Fibroblast of lung (primary cell): ENCODE measurements around the gene NANOS3. TPM values are rescaled to one million over a fixed set of nuclear protein-coding genes. Genes with fewer than 3 reads are reported as not detected.

Source experiments
- DNase-seq, 2 donors: peaks; one replicate each; pipeline versions ENCODE4 v3.0.0 to v3.0.0-alpha.2; 2010; ENCODE audit warnings: low read depth in 2 of 2
- H2AFZ ChIP-seq: 2 replicates; pipeline ENCODE4 v1.5.1; 2012; ENCODE audit warnings: low read length, control low read depth, inconsistent platforms
- H3K27ac ChIP-seq: 2 replicates; pipeline ENCODE4 v1.5.1; 2011; ENCODE audit warnings: low read length, control low read depth; ENCODE audit not compliant: insufficient read depth
- H3K27me3 ChIP-seq: 2 replicates; pipeline ENCODE4 v1.5.1; 2011; ENCODE audit warnings: mild to moderate bottlenecking, low read length; ENCODE audit not compliant: control insufficient read depth, insufficient read depth
- H3K36me3 ChIP-seq: 2 replicates; pipeline ENCODE4 v1.5.1; 2011; ENCODE audit warnings: low read length; ENCODE audit not compliant: control insufficient read depth, insufficient read depth
- H3K4me1 ChIP-seq: 2 replicates; pipeline ENCODE4 v1.5.1; 2011; ENCODE audit warnings: low read length; ENCODE audit not compliant: control insufficient read depth, insufficient read depth; ENCODE audit errors: extremely low read depth
- H3K4me2 ChIP-seq: 2 replicates; pipeline ENCODE4 v1.5.1; 2011; ENCODE audit warnings: low read length, control low read depth; ENCODE audit not compliant: insufficient read depth; ENCODE audit errors: extremely low read depth
- H3K4me3 ChIP-seq, 4 experiments: fragments of 200-600 bp in 1 of 4; sonication (generic) in 1 of 4; replicated peaks in 1 of 4; 2 replicates each; pipeline ENCODE4 v1.5.1; 2011 to 2016; ENCODE audit warnings: low read length in 4 of 4, low read depth in 3 of 4, mild to moderate bottlenecking in 3 of 4, control low read depth in 2 of 4, inconsistent platforms in 1 of 4, mixed read lengths in 1 of 4; ENCODE audit not compliant: insufficient read depth in 1 of 4; ENCODE audit errors: control extremely low read depth in 1 of 4
- H3K79me2 ChIP-seq: 2 replicates; pipeline ENCODE4 v1.5.1; 2012; ENCODE audit warnings: mild to moderate bottlenecking, low read length, inconsistent platforms; ENCODE audit not compliant: control insufficient read depth, insufficient read depth
- H3K9ac ChIP-seq: 2 replicates; pipeline ENCODE4 v1.5.1; 2011; ENCODE audit warnings: mild to moderate bottlenecking, low read length, control low read depth; ENCODE audit not compliant: insufficient read depth
- H3K9me3 ChIP-seq: 2 replicates; pipeline ENCODE4 v1.5.1; 2012; ENCODE audit warnings: low read depth, low read length; ENCODE audit not compliant: control insufficient read depth, insufficient read depth
- H4K20me1 ChIP-seq: 2 replicates; pipeline ENCODE4 v1.5.1; 2011; ENCODE audit warnings: low read length; ENCODE audit not compliant: control insufficient read depth, insufficient read depth; ENCODE audit errors: extremely low read depth
- CTCF ChIP-seq, 2 donors: IDR thresholded peaks in 1 of 2; conservative IDR thresholded peaks in 1 of 2; 1 replicate in 1 of 2; 2 replicates in 1 of 2; pipeline ENCODE4 v1.5.1; 2011 to 2012; ENCODE audit warnings: low read length in 2 of 2, control low read depth in 1 of 2, inconsistent platforms in 1 of 2, low read depth in 1 of 2, mild to moderate bottlenecking in 1 of 2
- EZH2 ChIP-seq: IDR thresholded peaks from 2 replicates; pipeline ENCODE4 v1.5.1; 2012; ENCODE audit warnings: low read length, control low read depth, mild to moderate bottlenecking; ENCODE audit errors: missing control alignments
- polyA plus RNA-seq, 2 donors: library from polyadenylated mRNA; depleted of rRNA in 1 of 2; stranded (reverse) in 1 of 2; unstranded in 1 of 2; fragments of >200 nt; gene quantifications; 2 replicates each; pipeline ENCODE4 v1.2.1, GENCODE V29; 2011 to 2012; ENCODE audit warnings: missing spikeins in 1 of 2
- total RNA-seq: library from RNA; depleted of rRNA; stranded (reverse); fragments of >200 nt; gene quantifications from 2 replicates; pipeline ENCODE4 v1.2.1, GENCODE V29; 2014

NANOS3 gene
- total and polyA plus RNA-seq, 2 donors (not counting 1 experiment from before 2014, with no cell fraction given), result not detected

- peaks cover 11% of the 10 kb centered on the region for H3K79me2 ChIP-seq
- H2AFZ ChIP-seq, result no peak overlapping the region
- peak overlapping the region; percentile 100 for H3K27ac ChIP-seq
- no peaks in the 10 kb centered on the region for H4K20me1 ChIP-seq
- peak; percentile 93 to 94 for DNase-seq
- peak overlapping the region; percentile 90 for H3K4me2 ChIP-seq
- no peaks in the 10 kb centered on the region for H3K27me3 ChIP-seq
- TF ChIP-seq CTCF (conservative IDR thresholded peaks at IDR 0.05 in 1 of 2, IDR thresholded peaks at IDR 0.05 in 1 of 2; ENCODE audit: low read depth in 1 of 2, low read length in 2 of 2) (no peak), EZH2 (no peak)
- peaks cover 37% of the 10 kb centered on the region for H3K4me1 ChIP-seq
- H3K36me3 ChIP-seq, result no peaks in the 10 kb centered on the region
- peak overlapping the region in 3 of 4 experiments; percentile 51 to 59 (median 51) for H3K4me3 ChIP-seq
- H3K9ac ChIP-seq, result peak overlapping the region; percentile 98
- H3K9me3 ChIP-seq, result no peaks in the 10 kb centered on the region
Observed at GRCh38 chr19:13846557-13847406, 30.2 kb upstream of the NANOS3 start.

DNA sequence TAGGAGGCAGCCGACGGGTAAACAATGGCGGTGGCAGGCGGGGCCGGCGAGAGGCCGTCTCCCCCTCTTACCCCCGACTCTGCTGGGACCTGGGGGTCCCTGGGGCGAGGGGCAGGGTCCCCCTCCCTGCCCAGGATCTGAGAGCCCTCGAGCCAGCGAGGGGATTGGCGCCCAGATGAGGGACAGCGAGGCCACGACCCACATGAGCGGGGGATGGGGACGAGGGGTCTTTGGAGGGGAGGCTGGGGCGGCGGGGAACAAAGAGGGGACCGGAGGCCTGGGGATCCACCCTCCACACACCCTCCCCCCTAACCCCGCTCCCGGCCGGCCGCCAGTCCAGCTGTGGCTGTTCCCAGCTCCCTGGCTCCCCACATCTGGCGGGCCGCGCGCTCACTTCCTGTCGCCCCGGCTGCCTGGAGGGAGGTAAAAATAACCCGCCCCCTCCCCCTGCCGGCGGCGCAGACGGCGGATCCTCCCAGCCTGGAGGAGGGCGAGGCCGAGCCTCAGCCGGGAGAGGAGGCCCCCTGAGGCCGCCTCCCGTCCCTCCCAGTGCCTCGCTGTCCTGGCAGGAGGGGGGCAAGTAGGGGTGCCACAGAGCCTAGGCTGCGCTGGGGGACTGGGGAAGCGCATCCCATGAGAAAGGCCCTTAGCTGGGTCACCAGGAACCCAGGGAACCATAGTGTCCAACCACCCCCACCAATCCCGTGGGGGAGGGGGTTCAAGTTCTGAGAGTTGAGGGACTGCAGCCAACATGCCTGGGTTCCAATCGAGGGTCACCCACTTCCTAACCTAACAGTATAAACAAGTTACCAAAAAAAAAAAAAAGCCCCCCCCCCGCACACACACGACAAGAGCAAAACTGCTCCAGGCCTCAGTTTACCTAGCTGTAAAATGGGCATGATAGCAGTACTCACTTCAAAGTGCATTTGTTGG, 29.3 kb upstream of the NANOS3 start:
- H3K9ac ChIP-seq, result peak overlapping the region; percentile 98
- peak overlapping the region; percentile 19 to 59 (median 51) for H3K4me3 ChIP-seq
- no peaks in the 10 kb centered on the region for H3K36me3 ChIP-seq
- no peak for TF ChIP-seq EZH2
- no peak for TF ChIP-seq CTCF (conservative IDR thresholded peaks at IDR 0.05 in 1 of 2, IDR thresholded peaks at IDR 0.05 in 1 of 2; ENCODE audit: low read depth in 1 of 2, low read length in 2 of 2)
- H2AFZ ChIP-seq, result no peak overlapping the region
- H3K27ac ChIP-seq, result peak overlapping the region; percentile 100
- DNase-seq, result peak; percentile 91 to 94
- H3K27me3 ChIP-seq, result no peaks in the 10 kb centered on the region
- H4K20me1 ChIP-seq, result no peaks in the 10 kb centered on the region
- peaks cover 42% of the 10 kb centered on the region for H3K4me1 ChIP-seq
- no peaks in the 10 kb centered on the region for H3K9me3 ChIP-seq
- peaks cover 2% of the 10 kb centered on the region for H3K79me2 ChIP-seq
- H3K4me2 ChIP-seq, result peak overlapping the region; percentile 90

GRCh38 chr19:13848340-13848677, 28.6 kb upstream of the NANOS3 start:
- Histone ChIP-seq H3K27me3 (no peaks in the 10 kb centered on the region), H3K27ac (peak overlapping the region; percentile 100), H3K9me3 (no peaks in the 10 kb centered on the region), H3K79me2 (no peaks in the 10 kb centered on the region), H3K36me3 (no peaks in the 10 kb centered on the region), H3K4me3 (no peak overlapping the region), H2AFZ (no peak overlapping the region), H3K4me2 (no peak overlapping the region), H3K4me1 (peaks cover 42% of the 10 kb centered on the region), H3K9ac (no peak overlapping the region), H4K20me1 (no peaks in the 10 kb centered on the region)
- no peak for DNase-seq
- TF ChIP-seq EZH2, result no peak
- no peak for TF ChIP-seq CTCF (conservative IDR thresholded peaks at IDR 0.05 in 1 of 2, IDR thresholded peaks at IDR 0.05 in 1 of 2; ENCODE audit: low read depth in 1 of 2, low read length in 2 of 2)
